ENCODE results near the gene TMEM178A. TPM values are rescaled to one million over a fixed set of nuclear protein-coding genes. Genes with fewer than 3 reads are reported as not detected.

The TMEM178A gene
- total and polyA plus RNA-seq, 2 of the 8 experiments (the other 6 are each of a cell fraction or from before 2014, with no cell fraction given): 11.2 to 14.9 TPM

- FAIRE-seq (no peak), DNase-seq (ENCODE audit: low read depth in 1 of 2, low spot score in 2 of 2) (no peak)
- H3K4me3 ChIP-seq (ENCODE audit: extremely low read depth in 1 of 4, insufficient read depth in 2 of 4, low read depth in 3 of 4, low read length in 4 of 4): no peak overlapping the region
- H2AK5ac ChIP-seq (ENCODE audit: low read depth, low read length): no peak overlapping the region
- H3K56ac ChIP-seq (replicated peaks; ENCODE audit: insufficient read length, low read depth, low read length): no peak overlapping the region
- H3K23me2 ChIP-seq (ENCODE audit: low read depth, low read length): no peaks in the 10 kb centered on the region
- H2BK120ac ChIP-seq (replicated peaks; ENCODE audit: low read depth, low read length): no peak overlapping the region
- H4K8ac ChIP-seq (ENCODE audit: extremely low read depth, insufficient read depth, low read length): no peak overlapping the region
- H2BK12ac ChIP-seq (ENCODE audit: low read depth, low read length): no peak overlapping the region
- H3K14ac ChIP-seq (ENCODE audit: insufficient read length): no peak overlapping the region
- H2BK15ac ChIP-seq (ENCODE audit: low read length): no peak overlapping the region
- ChIA-PET POLR2A (ENCODE audit: partially characterized antibody) (interaction anchor here (1.1 to 1.3 kb wide), 2 partner anchors 9 to 10 kb away, joined by 3 read pairs; no protein-coding TSS in a partner anchor), CTCF (ENCODE audit: partially characterized antibody) (interaction anchor here (0.8 to 1.7 kb wide), 6 partner anchors 11 to 102 kb away, joined by 3 to 9 read pairs (median 3); no protein-coding TSS in a partner anchor)
- TF ChIP-seq KDM1A (IDR thresholded peaks at IDR 0.05; ENCODE audit: borderline replicate concordance, low read length) (no peak), EP300 (IDR thresholded peaks at IDR 0.05; ENCODE audit: borderline replicate concordance in 1 of 2, low read depth in 2 of 2, low read length in 2 of 2) (no peak)
- H3K79me1 ChIP-seq (ENCODE audit: low read depth, low read length): no peaks in the 10 kb centered on the region
- no peak overlapping the region for H3K23ac ChIP-seq (ENCODE audit: insufficient read length)
- H4K20me1 ChIP-seq (replicated peaks in 1 of 2; ENCODE audit: control insufficient read depth in 1 of 2, insufficient read depth in 2 of 2, low read length in 2 of 2): no peaks in the 10 kb centered on the region
- no peak overlapping the region for H3K18ac ChIP-seq (ENCODE audit: extremely low read depth, low read length)
- H3K79me2 ChIP-seq (ENCODE audit: control insufficient read depth in 1 of 2, insufficient read depth in 2 of 2, low read length in 2 of 2): no peaks in the 10 kb centered on the region
- no peak overlapping the region for H2AFZ ChIP-seq (ENCODE audit: low read length)
- H4K5ac ChIP-seq (ENCODE audit: insufficient read length, low read depth, low read length): no peak overlapping the region
- no peaks in the 10 kb centered on the region; a peak in 1 of 7 replicates for H3K27me3 ChIP-seq (replicated peaks in 1 of 4; ENCODE audit: control insufficient read depth in 3 of 4, extremely low read depth in 1 of 4, insufficient read depth in 3 of 4, low read length in 3 of 4)
- H4K91ac ChIP-seq (replicated peaks; ENCODE audit: insufficient read length, low read length): no peak overlapping the region
- H3K9me3 ChIP-seq (ENCODE audit: insufficient read depth in 2 of 2, low read depth in 1 of 2, low read length in 1 of 2): peaks cover 0 to 4% of the 10 kb centered on the region in 2 experiments; a peak in 1 of 4 replicates
- H2BK20ac ChIP-seq (ENCODE audit: low read length): no peak overlapping the region
- H3K36me3 ChIP-seq (ENCODE audit: control insufficient read depth in 2 of 4, insufficient read depth in 4 of 4, low read length in 3 of 4): peaks cover 0 to 2% (median 0%) of the 10 kb centered on the region in 4 experiments; a peak in 2 of 8 replicates
- H3K4ac ChIP-seq (replicated peaks; ENCODE audit: insufficient read length, low read depth, low read length): no peak overlapping the region
- H2BK5ac ChIP-seq (ENCODE audit: low read depth, low read length): no peak overlapping the region
- H3K27ac ChIP-seq (ENCODE audit: low read depth, low read length): no peak overlapping the region
- no peak overlapping the region for H3K4me2 ChIP-seq (ENCODE audit: insufficient read depth in 1 of 2, low read depth in 2 of 2, low read length in 2 of 2)
- 87% methylated on average over 4 of the region's 4 CpGs; no CpG with 5 or more reads in 1 of the 2 experiments for WGBS, 2 experiments (ENCODE audit: extremely low coverage in 1 of 2, insufficient coverage in 1 of 2, insufficient read length in 1 of 2, insufficient replicate concordance in 2 of 2, low coverage in 1 of 2, low lambda C conversion rate in 2 of 2, missing lambda C conversion rate in 1 of 2)
- peaks cover 0 to 2% (median 0%) of the 10 kb centered on the region in 4 experiments; a peak in 2 of 7 replicates for H3K4me1 ChIP-seq (replicated peaks in 1 of 4; ENCODE audit: control insufficient read depth in 3 of 4, insufficient read depth in 4 of 4, low read length in 3 of 4)
- no peak overlapping the region for H3K9ac ChIP-seq (replicated peaks in 1 of 4; ENCODE audit: extremely low read depth in 1 of 4, low read depth in 3 of 4, low read length in 3 of 4)
These were observed 30.4 kb downstream of the TMEM178A start for GRCh38 chr2:39696101-39696553.

Data from H1 (cell line).